ENCODE data around the gene PCDH20. TPM values are rescaled to one million over a fixed set of nuclear protein-coding genes. Genes with fewer than 3 reads are reported as not detected.

PCDH20 gene
- total and polyA plus RNA-seq, 2 of the 13 experiments (the other 11 are each of a cell fraction or from before 2014, with no cell fraction given), result 0.02 TPM; not detected in 1

GRCh38 chr13:61391426-61391825 lies 24.2 kb downstream of the PCDH20 start:
- Histone ChIP-seq H3K27me3 (ENCODE audit: control insufficient read depth in 1 of 2, insufficient read depth in 2 of 2, low read length in 2 of 2) (no peaks in the 10 kb centered on the region), H4K20me1 (ENCODE audit: insufficient read depth, low read length) (no peaks in the 10 kb centered on the region), H3K4me2 (ENCODE audit: low read depth, low read length) (no peak overlapping the region), H3K4me1 (ENCODE audit: insufficient read depth, low read length) (no peaks in the 10 kb centered on the region), H2AFZ (ENCODE audit: low read length) (no peak overlapping the region), H3K27ac (ENCODE audit: extremely low read length, insufficient read depth, low read length) (no peak overlapping the region), H3K9ac (ENCODE audit: insufficient read depth, low read depth, low read length) (no peak overlapping the region), H3K4me3 (replicated peaks in 1 of 3; ENCODE audit: insufficient read depth in 1 of 3, low read depth in 2 of 3, low read length in 3 of 3) (no peak overlapping the region), H3K9me3 (ENCODE audit: low read length) (no peaks in the 10 kb centered on the region), H3K36me3 (replicated peaks in 1 of 2; ENCODE audit: control insufficient read depth in 1 of 2, insufficient read depth in 2 of 2, low read length in 2 of 2) (no peaks in the 10 kb centered on the region), H3K79me2 (ENCODE audit: insufficient read depth, low read length) (no peaks in the 10 kb centered on the region)
- no peak for ATAC-seq
- BruUV-seq (replicated peaks), result no TSS peak
- intact Hi-C loops (cut with micrococcal nuclease; ENCODE audit: unreplicated experiment) (no loop called here), in situ Hi-C loops (cut with HindIII; ENCODE audit: extremely low pct_ligation_motif_present, low pct_unique_long_range_greater_than_20kb) (no loop called here)
- no peak for DNase-seq (ENCODE audit: low spot score)
- TF ChIP-seq RELA (CRISPR knock-in tag; IDR thresholded peaks at IDR 0.05), result no peak
- no peak for TF ChIP-seq NFKBIZ (CRISPR knock-in tag; IDR thresholded peaks at IDR 0.05)
- TF ChIP-seq, protein P1, sequence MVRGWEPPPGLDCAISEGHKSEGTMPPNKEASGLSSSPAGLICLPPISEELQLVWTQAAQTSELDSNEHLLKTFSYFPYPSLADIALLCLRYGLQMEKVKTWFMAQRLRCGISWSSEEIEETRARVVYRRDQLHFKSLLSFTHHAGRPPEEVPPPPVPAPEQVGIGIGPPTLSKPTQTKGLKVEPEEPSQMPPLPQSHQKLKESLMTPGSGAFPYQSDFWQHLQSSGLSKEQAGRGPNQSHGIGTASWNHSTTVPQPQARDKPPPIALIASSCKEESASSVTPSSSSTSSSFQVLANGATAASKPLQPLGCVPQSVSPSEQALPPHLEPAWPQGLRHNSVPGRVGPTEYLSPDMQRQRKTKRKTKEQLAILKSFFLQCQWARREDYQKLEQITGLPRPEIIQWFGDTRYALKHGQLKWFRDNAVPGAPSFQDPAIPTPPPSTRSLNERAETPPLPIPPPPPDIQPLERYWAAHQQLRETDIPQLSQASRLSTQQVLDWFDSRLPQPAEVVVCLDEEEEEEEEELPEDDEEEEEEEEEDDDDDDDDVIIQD (CRISPR knock-in tag; IDR thresholded peaks at IDR 0.05; ENCODE audit: low read depth), result no peak
- no peak for TF ChIP-seq RARG (CRISPR knock-in tag; IDR thresholded peaks at IDR 0.05; ENCODE audit: low read depth)
- no peak for TF ChIP-seq PAWR (CRISPR knock-in tag; IDR thresholded peaks at IDR 0.05; ENCODE audit: borderline replicate concordance)
- no peak for TF ChIP-seq ZNF138 (CRISPR knock-in tag; IDR thresholded peaks at IDR 0.05; ENCODE audit: low read depth)
- TF ChIP-seq, protein P2, sequence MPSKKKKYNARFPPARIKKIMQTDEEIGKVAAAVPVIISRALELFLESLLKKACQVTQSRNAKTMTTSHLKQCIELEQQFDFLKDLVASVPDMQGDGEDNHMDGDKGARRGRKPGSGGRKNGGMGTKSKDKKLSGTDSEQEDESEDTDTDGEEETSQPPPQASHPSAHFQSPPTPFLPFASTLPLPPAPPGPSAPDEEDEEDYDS (CRISPR knock-in tag; IDR thresholded peaks at IDR 0.05), result no peak
- TF ChIP-seq ZNF263 (CRISPR knock-in tag; IDR thresholded peaks at IDR 0.05), result no peak
- no peak for TF ChIP-seq ZNF446 (CRISPR knock-in tag; IDR thresholded peaks at IDR 0.05)
- no peak for TF ChIP-seq ZNF282 (IDR thresholded peaks at IDR 0.05; ENCODE audit: partially characterized antibody)
- no peak for TF ChIP-seq GLI4 (CRISPR knock-in tag; IDR thresholded peaks at IDR 0.05; ENCODE audit: borderline replicate concordance)
- no peak for FAIRE-seq
- POLR2A ChIA-PET, result no interaction called here
- CTCF ChIA-PET (ENCODE audit: low intra/inter-chr PET ratio, low total read pairs), result no interaction called here
- WGBS (ENCODE audit: low lambda C conversion rate), result 2% methylated on average over 7 of the region's 7 CpGs
